Left cardiac atrium (tissue), 4 donors: ENCODE results near the gene MB. TPM values are rescaled to one million over a fixed set of nuclear protein-coding genes. Genes with fewer than 3 reads are reported as not detected.
A peak's percentile ranks its signal among the peaks of the same experiment; 100 is the strongest.

Experiments
- ATAC-seq, 2 donors: fragments of 200-7000 bp; cut with Tn5 transposase; one replicate each; pipeline ENCODE4 v1.9.1; 2020; ENCODE audit warnings: mild to moderate bottlenecking in 2 of 2, moderate library complexity in 2 of 2
- DNase-seq: peaks from one replicate; pipeline ENCODE4 v3.0.0-alpha.2; 2020
- intact Hi-C, 2 donors: fragments of 100-400 bp; cut with DNase I; formaldehyde crosslinking; loops; one replicate each; pipeline versions ENCODE4 v1.14.1 to v1.15.1; 2022 to 2023
- total RNA-seq, 2 donors: library from RNA; stranded (reverse); fragmentation: NEBNext Ultra II Directional; extraction: Animal tissue kit (Norgen Biotek cat#: 25700); gene quantifications; one replicate each; pipeline ENCODE4 v1.2.1, GENCODE V29; 2021
- donor health status: DM: no; HTN: yes; CAD: no.
- donor health status: DM: no; HTN: yes; CAD: no; lungs with severe emphysema.
- donor health status: DM: yes; HTN: yes; CAD: no.
- donor health status: Dilated cardiomyopathy.

The MB gene
- total RNA-seq, 2 donors from 2014 or later = 7,141 to 7,312 TPM

DNA sequence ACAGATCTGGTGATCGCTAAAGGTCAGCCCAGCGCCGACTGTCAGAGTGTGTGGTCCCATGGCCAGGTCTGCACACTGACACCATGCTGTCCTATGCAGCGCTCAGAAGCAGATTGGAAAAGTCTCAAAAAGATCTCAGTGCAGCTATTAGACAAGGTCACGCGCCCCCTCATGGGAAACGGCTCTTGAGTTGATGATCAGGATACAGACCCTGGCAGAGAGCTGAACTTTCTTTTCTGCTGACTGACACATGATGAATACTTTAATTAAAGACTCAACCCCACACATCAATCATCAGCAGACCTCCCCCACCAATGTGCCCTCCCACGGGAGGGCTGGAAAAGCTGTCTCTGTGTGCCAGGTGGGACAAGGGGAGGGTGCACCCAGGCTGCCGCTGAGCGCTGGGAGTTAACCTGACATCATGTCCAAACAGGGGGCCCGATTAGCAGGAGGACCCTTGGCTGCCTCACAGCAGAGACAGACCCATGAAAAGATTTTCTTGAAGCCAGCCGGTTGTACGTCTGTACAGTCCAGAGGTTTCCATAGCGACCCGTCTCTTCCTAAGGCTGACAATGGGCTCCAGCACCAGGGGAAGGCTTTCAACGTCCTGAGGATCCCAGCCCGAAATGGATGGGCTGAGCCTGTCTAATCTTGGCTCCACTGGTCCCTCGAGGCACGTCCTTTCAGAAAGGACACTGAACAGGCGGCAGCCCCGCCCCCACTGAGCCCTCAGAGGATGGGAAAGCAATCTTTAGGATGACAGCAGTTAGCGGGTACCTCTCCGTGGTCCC, 49.6 kb downstream of the MB start:
- peak; percentile 7 to 15 for ATAC-seq
- intact Hi-C loops = no loop called here

DNA sequence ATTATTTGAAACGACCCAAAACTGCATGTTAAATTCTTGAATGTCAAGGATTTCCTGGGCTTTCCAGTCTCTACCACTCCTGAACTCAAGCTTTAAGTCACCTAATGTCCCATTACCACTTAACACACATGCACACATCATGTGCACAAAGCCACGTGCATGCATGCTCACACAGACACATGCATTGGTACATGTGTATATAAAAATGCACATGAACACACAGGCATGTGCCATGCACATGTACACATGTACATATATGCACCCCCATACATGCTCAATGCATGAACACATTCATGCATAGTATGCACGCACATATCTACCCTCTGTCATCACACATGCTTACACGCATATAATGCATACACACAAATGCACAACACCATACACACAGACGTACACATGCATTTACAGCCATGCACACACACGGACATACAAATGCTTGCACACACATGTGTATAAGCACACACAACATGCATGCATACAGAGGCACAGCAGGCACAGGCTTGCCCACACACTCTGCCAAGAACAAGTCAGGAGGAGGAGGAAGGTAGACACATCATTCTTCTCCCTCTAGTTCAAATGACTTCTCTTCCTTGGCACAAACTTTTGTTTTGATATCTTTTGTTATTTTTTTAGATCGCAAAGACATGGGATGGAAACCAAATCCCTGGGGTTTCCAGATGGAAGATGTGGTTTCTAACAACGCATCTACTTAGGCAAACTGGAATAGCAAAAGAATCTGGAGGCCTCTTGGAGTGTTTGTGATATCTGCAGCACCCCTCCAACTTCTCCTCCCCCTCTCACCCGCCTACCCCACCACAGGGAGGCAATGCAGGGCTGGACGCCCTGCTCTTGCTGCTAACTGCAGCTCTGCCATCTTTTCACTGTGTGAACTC, 51.9 kb downstream of the MB start:
- ATAC-seq = no peak
- intact Hi-C loops = no loop called here
- no peak for DNase-seq

More for the DNA sequence above, 49.6 kb downstream of the MB start:
- no peak for DNase-seq

DNA sequence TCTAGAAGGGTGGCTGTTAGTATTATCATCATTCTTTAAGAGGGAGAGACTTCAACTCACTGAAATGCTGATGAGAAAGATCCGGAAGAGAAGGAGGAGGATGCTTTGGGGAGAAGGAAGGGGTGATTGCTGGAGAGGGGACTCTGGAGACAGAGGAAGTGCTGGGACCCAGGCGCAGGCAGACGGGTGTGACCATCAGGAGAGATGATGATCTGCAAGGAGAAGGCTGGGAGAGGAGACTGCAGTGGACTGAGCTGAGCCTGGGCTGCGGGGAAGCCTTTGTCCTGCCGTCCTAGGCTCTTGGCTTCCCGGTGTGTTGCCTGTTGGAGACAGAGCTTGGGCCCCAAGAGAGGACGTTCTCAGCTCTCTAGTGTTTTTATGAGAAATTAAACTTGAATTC, 53.9 kb downstream of the MB start:
- no peak for ATAC-seq
- DNase-seq = no peak
- intact Hi-C loops = no loop called here

DNA sequence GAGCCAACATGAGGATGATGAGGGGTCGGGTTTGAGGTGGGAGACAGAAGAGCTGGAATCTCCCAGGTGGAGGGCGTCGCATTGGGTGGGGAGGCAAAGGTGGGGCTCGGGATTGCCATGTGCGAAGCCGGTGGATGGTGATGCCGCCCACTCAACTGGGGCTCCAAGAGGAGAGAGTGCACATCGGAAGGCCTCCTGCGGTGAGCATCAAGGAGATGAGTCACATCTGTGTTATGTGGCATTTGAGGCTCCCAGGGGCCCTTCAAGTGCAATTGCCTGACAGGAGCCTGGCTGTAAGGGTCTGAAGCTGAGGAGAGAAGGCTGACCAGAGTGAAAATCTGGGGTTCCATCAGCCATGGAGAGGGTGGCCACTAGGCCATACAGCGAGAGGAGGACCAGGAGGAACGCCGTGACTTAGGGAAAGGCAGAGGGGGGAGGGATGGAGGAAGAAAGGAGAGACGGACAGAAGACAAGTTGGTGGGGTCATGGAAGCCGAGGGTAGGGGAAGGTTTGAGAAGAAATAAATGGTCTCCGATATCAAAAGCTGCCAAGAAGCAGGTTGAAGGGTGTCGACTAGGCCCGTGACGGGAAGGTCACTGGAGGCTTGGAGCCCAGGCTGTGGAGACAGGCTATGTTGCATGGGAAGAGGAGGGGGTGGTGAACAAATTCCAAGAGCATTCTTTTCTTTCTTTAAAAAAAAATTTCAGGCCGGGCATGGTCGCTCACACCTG, 55.2 kb downstream of the MB start:
- ATAC-seq = no peak
- DNase-seq = no peak
- intact Hi-C loops = no loop called here

DNA sequence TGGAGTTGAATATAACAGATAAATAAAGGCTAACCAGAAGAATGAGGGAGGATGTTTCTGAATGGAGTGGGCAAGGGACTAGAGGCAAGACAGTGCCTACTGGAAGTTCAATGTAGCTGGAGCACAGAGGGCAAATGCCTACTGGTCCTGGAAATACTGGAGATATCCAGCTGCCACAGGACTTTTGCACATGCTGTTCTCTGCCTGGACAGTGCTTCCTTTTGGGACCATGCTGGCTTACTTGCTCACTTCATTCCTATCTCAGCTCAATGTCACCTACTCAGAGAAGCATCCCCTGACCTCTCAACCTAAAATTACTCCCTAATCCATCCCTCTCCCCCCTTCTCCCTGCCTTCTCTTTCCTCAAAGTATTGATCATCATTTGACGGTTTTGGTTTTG, 56.3 kb downstream of the MB start:
- ATAC-seq = no peak
- no peak for DNase-seq
- intact Hi-C loops = no loop called here

DNA sequence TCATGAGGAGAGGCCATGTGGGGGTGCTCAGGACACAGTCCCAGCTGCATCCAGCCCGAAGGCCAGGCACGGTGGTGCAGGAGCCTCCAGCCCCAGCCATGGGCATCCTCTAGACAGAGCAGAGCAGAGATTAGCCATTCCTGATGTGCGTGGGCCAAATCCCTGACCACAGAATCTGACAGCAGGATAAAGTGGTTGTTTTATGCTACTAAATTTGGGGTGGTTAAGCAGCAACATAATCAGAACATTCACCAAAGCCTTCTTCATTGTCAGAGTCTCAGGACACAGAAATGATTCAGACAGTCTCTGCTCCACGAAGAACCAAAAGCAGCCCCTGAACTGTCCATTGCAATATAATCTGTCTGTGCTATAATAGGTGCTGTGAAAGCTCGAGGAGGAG, 56.8 kb downstream of the MB start:
- intact Hi-C loops = no loop called here
- ATAC-seq = peak in 1 of 2 donors; percentile 16
- DNase-seq = no peak

DNA sequence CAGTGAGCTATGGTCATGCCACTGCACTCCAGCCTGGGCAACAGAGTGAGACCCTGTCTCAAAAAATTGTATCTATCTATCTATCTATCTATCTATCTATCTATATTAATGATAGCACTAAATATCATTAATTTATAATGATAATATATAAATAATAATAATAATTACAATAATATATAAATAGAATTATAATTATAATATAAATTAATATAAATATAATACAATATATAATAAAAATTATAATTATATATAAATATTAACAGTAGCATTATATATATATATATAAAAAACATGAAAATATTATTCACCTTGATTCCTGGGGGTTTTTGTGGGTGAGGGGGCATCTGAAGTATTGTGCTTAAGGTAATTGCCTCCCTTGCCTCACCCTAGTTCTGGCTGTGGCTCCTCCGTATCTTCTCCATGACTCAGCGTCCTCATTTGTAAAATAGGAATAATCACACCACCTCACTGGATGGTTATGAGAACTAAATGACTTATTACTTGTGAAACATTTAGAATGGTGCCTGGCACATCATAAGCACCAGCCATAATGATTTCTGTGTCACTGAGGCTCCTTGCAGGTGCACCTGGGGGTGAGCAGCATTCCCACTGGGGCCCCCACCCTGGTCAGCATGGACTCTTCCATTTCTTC, 57.6 kb downstream of the MB start:
- no peak for DNase-seq
- no peak for ATAC-seq
- intact Hi-C loops = no loop called here

DNA sequence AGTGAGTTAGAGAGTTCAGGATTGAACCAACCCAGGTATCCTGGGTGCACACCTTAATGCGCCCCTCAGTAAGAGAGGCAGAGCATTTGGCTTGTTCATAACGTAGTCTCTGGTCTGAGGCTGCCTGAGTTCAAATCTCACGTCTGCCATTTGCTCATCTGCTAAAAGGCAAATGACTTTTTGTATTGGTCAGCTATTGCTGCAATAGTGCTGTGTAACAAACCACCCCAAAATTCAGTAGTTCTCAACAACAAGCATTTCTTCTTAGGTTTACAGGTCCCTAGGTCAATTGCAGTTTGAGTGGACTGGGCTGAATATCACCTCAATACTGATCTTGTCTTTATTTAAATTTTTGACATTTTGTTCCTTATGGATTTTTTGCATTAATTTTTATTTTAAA, 58.4 kb downstream of the MB start:
- intact Hi-C loops = no loop called here
- ATAC-seq = no peak
- DNase-seq = no peak

DNA sequence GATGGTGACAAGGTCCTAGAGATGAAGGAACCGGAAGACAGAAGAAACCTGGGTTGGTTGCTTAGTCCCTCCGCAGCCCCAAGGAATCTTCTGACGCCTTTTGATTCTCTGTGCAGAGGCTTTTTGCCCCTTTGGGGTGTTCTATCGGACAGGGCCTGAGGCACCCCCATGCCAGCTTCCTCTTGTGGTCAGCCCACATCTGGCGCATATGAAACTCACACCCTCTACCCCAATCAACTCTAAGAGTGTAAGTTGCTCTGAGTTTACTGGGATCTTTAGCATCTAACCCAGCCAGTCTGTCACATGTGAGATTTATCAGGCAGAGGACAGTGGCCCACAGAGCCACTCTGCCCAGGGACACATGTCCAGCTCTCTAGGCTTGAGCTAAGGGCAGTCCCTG, 59.1 kb downstream of the MB start:
- no peak for DNase-seq
- intact Hi-C loops = no loop called here
- no peak for ATAC-seq

Other genes with a start within 250 kb of the MB start
- 10 to 100 TPM; 13.6 to 16.0 TPM for gene HMOX1, start 236.2 kb downstream of the MB start, total RNA-seq
- 10 to 100 TPM; 11.0 to 21.9 TPM for gene MCM5, start 217.2 kb downstream of the MB start, total RNA-seq
- 1 to 10 TPM; 2.7 to 4.0 TPM for gene RASD2, start 76.5 kb downstream of the MB start, total RNA-seq
- 10 to 100 TPM; 20.6 to 23.0 TPM for gene APOL6, start 31.1 kb upstream of the MB start, total RNA-seq
- gene APOL5, start 100.5 kb upstream of the MB start, total RNA-seq = not detected